Measurements from ENCODE around the gene PTCH2. TPM values are rescaled to one million over a fixed set of nuclear protein-coding genes. Genes with fewer than 3 reads are reported as not detected.
"Not testable (repeated sequence)": the region's sequence is repeated elsewhere in the genome, so short reads cannot be mapped to it uniquely, and the experiment has no call there.

Gene PTCH2
- total RNA-seq, 1 donor from 2014 or later = 1.7 TPM

DNA sequence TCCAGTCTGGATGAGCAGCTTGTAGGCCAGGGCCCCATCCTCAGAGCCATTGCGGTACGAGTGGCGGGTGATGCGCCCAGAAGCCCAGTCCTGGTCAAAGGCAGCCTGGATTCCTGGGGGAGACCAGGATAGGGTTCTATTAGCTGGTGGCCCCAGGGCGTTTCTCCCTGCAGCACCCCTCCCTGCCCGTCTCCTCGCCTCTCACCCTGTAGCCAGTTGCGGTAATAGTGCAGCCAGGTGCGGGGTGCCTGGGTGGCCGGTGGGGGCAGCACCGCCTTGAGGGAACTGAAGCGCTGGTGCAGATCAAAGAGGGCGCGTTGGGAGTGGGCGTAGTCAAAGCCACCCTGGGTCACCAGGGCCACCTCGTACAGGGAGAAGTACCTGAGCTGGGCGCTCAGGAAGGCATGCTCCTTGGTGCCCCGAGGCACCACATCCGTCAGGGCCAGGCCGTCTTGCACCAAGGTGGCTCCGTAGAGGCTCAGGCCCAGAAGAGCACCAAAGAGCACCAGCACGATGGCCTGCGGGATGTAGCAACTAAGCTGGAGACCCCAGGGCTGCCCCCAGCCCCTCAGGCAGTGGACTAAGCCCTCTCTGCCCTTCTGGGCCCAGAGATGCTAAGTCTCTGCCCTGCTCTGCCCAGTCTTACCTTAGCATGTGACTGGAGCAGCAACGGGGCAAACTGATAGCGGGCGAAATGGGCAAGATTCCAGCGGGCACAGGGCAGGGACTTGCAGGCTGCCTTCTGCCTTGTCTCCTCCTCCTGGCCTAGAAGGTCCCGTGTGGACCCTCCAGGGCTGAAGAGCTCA, 15.7 kb downstream of the PTCH2 start:
- no peak for DNase-seq (ENCODE audit: low spot score in 2 of 2, unreplicated experiment in 2 of 2)
- H3K27me3 Mint-ChIP-seq (ENCODE audit: low read depth) = no peaks in the 10 kb centered on the region
- H3K9me3 Mint-ChIP-seq = no peaks in the 10 kb centered on the region
- TF ChIP-seq, protein P1, sequence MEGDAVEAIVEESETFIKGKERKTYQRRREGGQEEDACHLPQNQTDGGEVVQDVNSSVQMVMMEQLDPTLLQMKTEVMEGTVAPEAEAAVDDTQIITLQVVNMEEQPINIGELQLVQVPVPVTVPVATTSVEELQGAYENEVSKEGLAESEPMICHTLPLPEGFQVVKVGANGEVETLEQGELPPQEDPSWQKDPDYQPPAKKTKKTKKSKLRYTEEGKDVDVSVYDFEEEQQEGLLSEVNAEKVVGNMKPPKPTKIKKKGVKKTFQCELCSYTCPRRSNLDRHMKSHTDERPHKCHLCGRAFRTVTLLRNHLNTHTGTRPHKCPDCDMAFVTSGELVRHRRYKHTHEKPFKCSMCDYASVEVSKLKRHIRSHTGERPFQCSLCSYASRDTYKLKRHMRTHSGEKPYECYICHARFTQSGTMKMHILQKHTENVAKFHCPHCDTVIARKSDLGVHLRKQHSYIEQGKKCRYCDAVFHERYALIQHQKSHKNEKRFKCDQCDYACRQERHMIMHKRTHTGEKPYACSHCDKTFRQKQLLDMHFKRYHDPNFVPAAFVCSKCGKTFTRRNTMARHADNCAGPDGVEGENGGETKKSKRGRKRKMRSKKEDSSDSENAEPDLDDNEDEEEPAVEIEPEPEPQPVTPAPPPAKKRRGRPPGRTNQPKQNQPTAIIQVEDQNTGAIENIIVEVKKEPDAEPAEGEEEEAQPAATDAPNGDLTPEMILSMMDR (IDR thresholded peaks at IDR 0.05; ENCODE audit: unreplicated experiment) = no peak
- H3K36me3 Mint-ChIP-seq = no peaks in the 10 kb centered on the region
- no peak overlapping the region for H3K27ac Mint-ChIP-seq
- H3K4me1 Mint-ChIP-seq = peaks cover 15% of the 10 kb centered on the region
- no peak overlapping the region for H3K4me3 Mint-ChIP-seq

GRCh38 chr1:44826375-44827196, 16.5 kb downstream of the PTCH2 start:
- no peak overlapping the region for H3K27ac Mint-ChIP-seq
- H3K9me3 Mint-ChIP-seq = no peaks in the 10 kb centered on the region
- H3K4me3 Mint-ChIP-seq = no peak overlapping the region
- H3K36me3 Mint-ChIP-seq = no peaks in the 10 kb centered on the region
- peaks cover 6% of the 10 kb centered on the region for H3K4me1 Mint-ChIP-seq
- no peak for DNase-seq (ENCODE audit: low spot score in 2 of 2, unreplicated experiment in 2 of 2)
- TF ChIP-seq, protein P1 (IDR thresholded peaks at IDR 0.05; ENCODE audit: unreplicated experiment) = no peak
- H3K27me3 Mint-ChIP-seq (ENCODE audit: low read depth) = no peaks in the 10 kb centered on the region

- H3K4me1 Mint-ChIP-seq; H3K9me3 Mint-ChIP-seq; H3K27ac Mint-ChIP-seq; H3K4me3 Mint-ChIP-seq; H3K27me3 Mint-ChIP-seq (ENCODE audit: low read depth); DNase-seq (ENCODE audit: low spot score in 2 of 2, unreplicated experiment in 2 of 2); H3K36me3 Mint-ChIP-seq: not testable (repeated sequence)
Measured at GRCh38 chr1:44824392-44824791, 18.7 kb downstream of the PTCH2 start.

- TF ChIP-seq, protein P1 (IDR thresholded peaks at IDR 0.05; ENCODE audit: unreplicated experiment) = no peak
- peaks cover 2% of the 10 kb centered on the region for H3K9me3 Mint-ChIP-seq
- no peak for DNase-seq (ENCODE audit: low spot score in 2 of 2, unreplicated experiment in 2 of 2)
- no peaks in the 10 kb centered on the region for H3K36me3 Mint-ChIP-seq
- H3K4me3 Mint-ChIP-seq = no peak overlapping the region
- H3K27ac Mint-ChIP-seq = no peak overlapping the region
- H3K4me1 Mint-ChIP-seq = peaks cover 13% of the 10 kb centered on the region
- H3K27me3 Mint-ChIP-seq (ENCODE audit: low read depth) = no peaks in the 10 kb centered on the region
Measured at GRCh38 chr1:44822981-44823451, 20.0 kb downstream of the PTCH2 start.

DNA sequence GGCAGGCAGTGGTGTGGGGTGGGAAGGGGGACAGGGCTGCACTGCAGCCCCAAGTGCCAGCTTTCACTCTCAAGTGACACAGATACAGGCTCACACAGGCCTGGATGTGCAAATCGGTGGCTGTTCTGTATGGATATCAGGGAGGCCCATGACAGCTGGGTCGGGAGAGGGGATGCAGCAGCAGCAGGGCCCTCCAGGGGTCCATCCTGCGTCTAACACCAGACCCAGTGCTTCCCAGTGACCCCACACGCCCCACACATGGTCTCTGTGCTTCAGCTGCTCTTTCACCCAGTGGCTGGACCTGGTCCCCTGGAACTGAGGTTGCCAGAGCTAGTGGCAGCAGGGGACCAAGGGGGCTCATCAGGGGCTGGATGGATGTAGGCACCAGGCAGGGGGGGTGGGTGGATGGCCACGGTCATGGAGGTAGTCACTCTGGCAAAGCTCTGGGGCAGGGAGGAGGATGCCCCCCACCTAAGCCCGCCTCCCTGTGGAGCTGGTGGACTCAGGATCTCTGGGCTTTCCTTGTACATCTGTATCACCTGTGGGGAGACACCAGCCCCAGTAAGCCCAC, 20.8 kb downstream of the PTCH2 start:
- H3K27ac Mint-ChIP-seq = no peak overlapping the region
- TF ChIP-seq, protein P1 (IDR thresholded peaks at IDR 0.05; ENCODE audit: unreplicated experiment) = no peak
- H3K9me3 Mint-ChIP-seq = peaks cover 8% of the 10 kb centered on the region
- H3K4me3 Mint-ChIP-seq = no peak overlapping the region
- peaks cover 18% of the 10 kb centered on the region for H3K4me1 Mint-ChIP-seq
- DNase-seq (ENCODE audit: low spot score in 2 of 2, unreplicated experiment in 2 of 2) = no peak
- no peaks in the 10 kb centered on the region for H3K27me3 Mint-ChIP-seq (ENCODE audit: low read depth)
- H3K36me3 Mint-ChIP-seq = peaks cover 3% of the 10 kb centered on the region

Data from mesothelial cell of epicardium (in vitro differentiated cells).